Suprapubic skin (tissue), 4 donors: ENCODE data around the gene PRRC2B. TPM values are rescaled to one million over a fixed set of nuclear protein-coding genes. Genes with fewer than 3 reads are reported as not detected.
A peak's percentile ranks its signal among the peaks of the same experiment; 100 is the strongest.

Source experiments
- DNase-seq, 2 donors: peaks; one replicate each; pipeline ENCODE4 v3.0.0-alpha.2; 2019; ENCODE audit warnings: low spot score in 2 of 2
- H3K27ac ChIP-seq: fragments of 200-600 bp; sonication (generic); one replicate; pipeline ENCODE4 v1.5.1; 2019
- H3K27me3 ChIP-seq: fragments of 200-600 bp; sonication (generic); one replicate; pipeline ENCODE4 v1.5.1; 2019
- H3K36me3 ChIP-seq: fragments of 200-600 bp; sonication (generic); one replicate; pipeline ENCODE4 v1.5.1; 2019
- H3K4me1 ChIP-seq: fragments of 200-600 bp; sonication (generic); one replicate; pipeline ENCODE4 v1.5.1; 2019
- H3K4me3 ChIP-seq: fragments of 200-600 bp; sonication (generic); one replicate; pipeline ENCODE4 v1.5.1; 2019; ENCODE audit warnings: mild to moderate bottlenecking
- H3K9me3 ChIP-seq: fragments of 200-600 bp; sonication (generic); one replicate; pipeline ENCODE4 v1.5.1; 2019
- EP300 ChIP-seq: sonication (generic); formaldehyde crosslinking; IDR thresholded peaks from one replicate; pipeline ENCODE4 v1.6.1; 2017; ENCODE audit warnings: antibody characterized with exemption
- POLR2A ChIP-seq, 2 donors: fragments of 450-650 bp; IDR thresholded peaks; one replicate each; pipeline ENCODE4 v1.6.1; 2017; ENCODE audit warnings: antibody characterized with exemption in 2 of 2, mild to moderate bottlenecking in 2 of 2, moderate library complexity in 2 of 2
- POLR2AphosphoS5 ChIP-seq, 3 donors: sonication (generic); formaldehyde crosslinking; IDR thresholded peaks; one replicate each; pipeline ENCODE4 v1.6.1; 2017; ENCODE audit warnings: antibody characterized with exemption in 3 of 3
- WGBS: methylation state at CpG from one replicate; pipeline ENCODE4 v1.1.5; 2018; 5-methylcytosine and 5-hydroxymethylcytosine counted together
- total RNA-seq, 4 donors: library from RNA; depleted of rRNA; stranded (reverse); fragments of >200 nt; gene quantifications; one replicate each; pipeline ENCODE4 v1.1.0, GENCODE V29; 2016
- TF ChIP-seq, protein P1 (sequence below), 2 donors: fragments of 200-600 bp in 1 of 2; fragments of 450-650 bp in 1 of 2; sonication (generic) in 1 of 2; IDR thresholded peaks; one replicate each; pipeline ENCODE4 v1.5.1; 2016 to 2019; ENCODE audit warnings: antibody characterized with exemption in 2 of 2, mild to moderate bottlenecking in 1 of 2, moderate library complexity in 1 of 2

PRRC2B gene
- total RNA-seq, 4 donors from 2014 or later: 153 to 286 (median 240) TPM

- Histone ChIP-seq H3K4me3 (no peak overlapping the region), H3K27me3 (no peaks in the 10 kb centered on the region), H3K27ac (peak overlapping the region; percentile 72), H3K36me3 (no peaks in the 10 kb centered on the region), H3K4me1 (peaks cover 94% of the 10 kb centered on the region), H3K9me3 (no peaks in the 10 kb centered on the region)
- no peak for TF ChIP-seq EP300
- TF ChIP-seq POLR2A (IDR thresholded peaks at IDR 0.05): no peak
- no peak for DNase-seq
- WGBS: 73% methylated on average over 7 of the region's 7 CpGs
These were observed 11.1 kb downstream of the PRRC2B start for GRCh38 chr9:131404987-131405386.

- WGBS: 36% methylated on average over 6 of the region's 6 CpGs
- Histone ChIP-seq H3K4me1 (peaks cover 96% of the 10 kb centered on the region), H3K27me3 (no peaks in the 10 kb centered on the region), H3K36me3 (no peaks in the 10 kb centered on the region), H3K9me3 (no peaks in the 10 kb centered on the region), H3K4me3 (peak overlapping the region; percentile 8), H3K27ac (peak overlapping the region; percentile 72)
- DNase-seq: no peak
- TF ChIP-seq, protein P1, sequence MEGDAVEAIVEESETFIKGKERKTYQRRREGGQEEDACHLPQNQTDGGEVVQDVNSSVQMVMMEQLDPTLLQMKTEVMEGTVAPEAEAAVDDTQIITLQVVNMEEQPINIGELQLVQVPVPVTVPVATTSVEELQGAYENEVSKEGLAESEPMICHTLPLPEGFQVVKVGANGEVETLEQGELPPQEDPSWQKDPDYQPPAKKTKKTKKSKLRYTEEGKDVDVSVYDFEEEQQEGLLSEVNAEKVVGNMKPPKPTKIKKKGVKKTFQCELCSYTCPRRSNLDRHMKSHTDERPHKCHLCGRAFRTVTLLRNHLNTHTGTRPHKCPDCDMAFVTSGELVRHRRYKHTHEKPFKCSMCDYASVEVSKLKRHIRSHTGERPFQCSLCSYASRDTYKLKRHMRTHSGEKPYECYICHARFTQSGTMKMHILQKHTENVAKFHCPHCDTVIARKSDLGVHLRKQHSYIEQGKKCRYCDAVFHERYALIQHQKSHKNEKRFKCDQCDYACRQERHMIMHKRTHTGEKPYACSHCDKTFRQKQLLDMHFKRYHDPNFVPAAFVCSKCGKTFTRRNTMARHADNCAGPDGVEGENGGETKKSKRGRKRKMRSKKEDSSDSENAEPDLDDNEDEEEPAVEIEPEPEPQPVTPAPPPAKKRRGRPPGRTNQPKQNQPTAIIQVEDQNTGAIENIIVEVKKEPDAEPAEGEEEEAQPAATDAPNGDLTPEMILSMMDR (IDR thresholded peaks at IDR 0.05): no peak
- TF ChIP-seq EP300 (no peak), POLR2AphosphoS5 (IDR thresholded peaks at IDR 0.05) (no peak), POLR2A (IDR thresholded peaks at IDR 0.05) (no peak)
These were observed 11.5 kb downstream of the PRRC2B start for GRCh38 chr9:131405428-131405827.

- Histone ChIP-seq H3K4me3 (peak overlapping the region; percentile 8), H3K4me1 (peaks cover 96% of the 10 kb centered on the region), H3K27me3 (no peaks in the 10 kb centered on the region), H3K27ac (peak overlapping the region; percentile 72), H3K9me3 (no peaks in the 10 kb centered on the region), H3K36me3 (no peaks in the 10 kb centered on the region)
- WGBS: 12% methylated on average over 9 of the region's 9 CpGs
- TF ChIP-seq EP300 (no peak), POLR2AphosphoS5 (IDR thresholded peaks at IDR 0.05) (no peak), POLR2A (IDR thresholded peaks at IDR 0.05) (no peak)
- TF ChIP-seq, protein P1 (IDR thresholded peaks at IDR 0.05): no peak
- DNase-seq: no peak
These were observed 12.1 kb downstream of the PRRC2B start for GRCh38 chr9:131405858-131406537.

- no peaks in the 10 kb centered on the region for H3K36me3 ChIP-seq
- peak overlapping the region; percentile 8 for H3K4me3 ChIP-seq
- WGBS: 21% methylated on average over 9 of the region's 9 CpGs
- no peaks in the 10 kb centered on the region for H3K9me3 ChIP-seq
- peaks cover 93% of the 10 kb centered on the region for H3K4me1 ChIP-seq
- peak overlapping the region; percentile 72 for H3K27ac ChIP-seq
- TF ChIP-seq POLR2AphosphoS5 (IDR thresholded peaks at IDR 0.05): no peak
- no peak for DNase-seq
- H3K27me3 ChIP-seq: no peaks in the 10 kb centered on the region
These were observed 12.9 kb downstream of the PRRC2B start for GRCh38 chr9:131406563-131407436.

GRCh38 chr9:131407717-131408195 lies 13.9 kb downstream of the PRRC2B start:
- no peaks in the 10 kb centered on the region for H3K36me3 ChIP-seq
- TF ChIP-seq EP300: no peak
- TF ChIP-seq, protein P1 (IDR thresholded peaks at IDR 0.05): peak; percentile 13 to 37
- TF ChIP-seq POLR2A (IDR thresholded peaks at IDR 0.05): no peak
- TF ChIP-seq POLR2AphosphoS5 (IDR thresholded peaks at IDR 0.05): peak in 1 of 3 donors; percentile 9
- 14% methylated on average over 11 of the region's 13 CpGs for WGBS
- H3K4me3 ChIP-seq: peak overlapping the region; percentile 8
- no peaks in the 10 kb centered on the region for H3K27me3 ChIP-seq
- no peak for DNase-seq
- H3K9me3 ChIP-seq: no peaks in the 10 kb centered on the region
- H3K4me1 ChIP-seq: peaks cover 91% of the 10 kb centered on the region
- H3K27ac ChIP-seq: peak overlapping the region; percentile 72

GRCh38 chr9:131409458-131409992 lies 15.6 kb downstream of the PRRC2B start:
- H3K4me1 ChIP-seq: peaks cover 90% of the 10 kb centered on the region
- no peak for DNase-seq
- peak overlapping the region; percentile 14 for H3K27ac ChIP-seq
- WGBS: 56% methylated on average over 7 of the region's 7 CpGs
- TF ChIP-seq POLR2A (IDR thresholded peaks at IDR 0.05) (no peak), EP300 (no peak)
- H3K4me3 ChIP-seq: no peak overlapping the region
- no peaks in the 10 kb centered on the region for H3K36me3 ChIP-seq
- no peaks in the 10 kb centered on the region for H3K27me3 ChIP-seq
- H3K9me3 ChIP-seq: no peaks in the 10 kb centered on the region
